Karpas-422 (cell line): Measurements from ENCODE around the gene ANKS1B. TPM values are rescaled to one million over a fixed set of nuclear protein-coding genes. Genes with fewer than 3 reads are reported as not detected.
A peak's percentile ranks its signal among the peaks of the same experiment; 100 is the strongest.
"Not testable (repeated sequence)": the region's sequence is repeated elsewhere in the genome, so short reads cannot be mapped to it uniquely, and the experiment has no call there.

Experiments used
- DNase-seq: peaks from one replicate; pipeline ENCODE4 v3.0.0-alpha.2; 2015
- H2AFZ ChIP-seq: fragments of 200-600 bp; sonication (generic); 2 replicates; pipeline ENCODE4 v1.6.1; 2014; ENCODE audit warnings: antibody characterized with exemption, low read length, mixed read lengths
- H3K27ac ChIP-seq: fragments of 200-600 bp; sonication (generic); 2 replicates; pipeline ENCODE4 v1.5.1; 2014; ENCODE audit warnings: mild to moderate bottlenecking, low read length, moderate library complexity
- H3K27me3 ChIP-seq: fragments of 200-600 bp; sonication (generic); 2 replicates; pipeline ENCODE4 v1.6.1; 2014; ENCODE audit warnings: low read length, mixed read lengths
- H3K36me3 ChIP-seq: fragments of 200-600 bp; sonication (generic); 2 replicates; pipeline ENCODE4 v1.6.1; 2014; ENCODE audit warnings: low read length, mixed read lengths; ENCODE audit not compliant: insufficient read depth
- H3K4me1 ChIP-seq: fragments of 200-600 bp; sonication (generic); 2 replicates; pipeline ENCODE4 v1.6.1; 2014; ENCODE audit warnings: mild to moderate bottlenecking, low read length, mixed read lengths
- H3K4me2 ChIP-seq: fragments of 200-600 bp; sonication (generic); 2 replicates; pipeline ENCODE4 v1.6.1; 2014; ENCODE audit warnings: low read length, low read depth, mild to moderate bottlenecking; ENCODE audit not compliant: poor library complexity, severe bottlenecking
- H3K4me3 ChIP-seq: fragments of 200-600 bp; sonication (generic); 2 replicates; pipeline ENCODE4 v1.5.1; 2014; ENCODE audit warnings: mild to moderate bottlenecking, antibody characterized with exemption, low read length, mixed read lengths
- H3K79me2 ChIP-seq: fragments of 200-600 bp; sonication (generic); 2 replicates; pipeline ENCODE4 v1.6.1; 2014; ENCODE audit warnings: mild to moderate bottlenecking, low read length, mixed read lengths
- H3K9ac ChIP-seq: fragments of 200-600 bp; sonication (generic); 2 replicates; pipeline ENCODE4 v1.6.0; 2014; ENCODE audit warnings: low read length
- H3K9me2 ChIP-seq: fragments of 200-600 bp; sonication (generic), shearing (Covaris generic); replicated peaks from 2 replicates; pipeline ENCODE4 v1.6.0; 2014; ENCODE audit warnings: mild to moderate bottlenecking, low read length, moderate library complexity; ENCODE audit not compliant: insufficient read depth
- H3K9me3 ChIP-seq: fragments of 300-700, 200-600 bp; sonication (generic); 2 replicates; pipeline ENCODE4 v1.6.1; 2014; ENCODE audit warnings: low read length, mixed read lengths
- H4K20me1 ChIP-seq: fragments of 200-600 bp; sonication (generic); 2 replicates; pipeline ENCODE4 v1.6.1; 2014; ENCODE audit warnings: mild to moderate bottlenecking, antibody characterized with exemption, low read length, low read depth; ENCODE audit not compliant: insufficient read depth
- total RNA-seq: library from RNA; depleted of rRNA; stranded (reverse); fragments of >200 nt; shearing (Covaris generic); gene quantifications from 2 replicates; pipeline ENCODE4 v1.2.3, GENCODE V29; 2014; ENCODE audit warnings: low replicate concordance

Gene ANKS1B
- total RNA-seq, 1 experiment from 2014 or later: 23.4 TPM

- no peaks in the 10 kb centered on the region for H4K20me1 ChIP-seq
- DNase-seq: no peak
- H3K27ac ChIP-seq: no peak overlapping the region
- H3K9me2 ChIP-seq: no peaks in the 10 kb centered on the region
- H2AFZ ChIP-seq: no peak overlapping the region
- H3K4me2 ChIP-seq: peak overlapping the region; percentile 6
- H3K9ac ChIP-seq: no peak overlapping the region
- no peaks in the 10 kb centered on the region for H3K9me3 ChIP-seq
- no peaks in the 10 kb centered on the region for H3K27me3 ChIP-seq
- peaks cover 46% of the 10 kb centered on the region for H3K4me1 ChIP-seq
- H3K36me3 ChIP-seq: no peaks in the 10 kb centered on the region
- H3K79me2 ChIP-seq: no peaks in the 10 kb centered on the region
- no peak overlapping the region for H3K4me3 ChIP-seq
Measured at GRCh38 chr12:99611117-99611516, 373.6 kb downstream of the ANKS1B start.

- no peaks in the 10 kb centered on the region for H3K36me3 ChIP-seq
- no peaks in the 10 kb centered on the region for H3K9me3 ChIP-seq
- H3K4me1 ChIP-seq: peaks cover 40% of the 10 kb centered on the region
- H3K4me2 ChIP-seq: no peak overlapping the region
- H3K9ac ChIP-seq: no peak overlapping the region
- H3K27ac ChIP-seq: no peak overlapping the region
- no peak overlapping the region for H3K4me3 ChIP-seq
- no peak for DNase-seq
- no peak overlapping the region for H2AFZ ChIP-seq
- no peaks in the 10 kb centered on the region for H3K79me2 ChIP-seq
- H3K27me3 ChIP-seq: no peaks in the 10 kb centered on the region
- H3K9me2 ChIP-seq: no peaks in the 10 kb centered on the region
- no peaks in the 10 kb centered on the region for H4K20me1 ChIP-seq
Measured at GRCh38 chr12:99609455-99610181, 375.1 kb downstream of the ANKS1B start.

GRCh38 chr12:99600388-99600787 is 384.3 kb downstream of the ANKS1B start:
- Histone ChIP-seq H3K27ac (peak overlapping the region; percentile 98), H3K4me2 (peak overlapping the region; percentile 71), H3K4me3 (peak overlapping the region; percentile 29), H3K9me3 (no peaks in the 10 kb centered on the region), H3K9me2 (no peaks in the 10 kb centered on the region), H3K36me3 (no peaks in the 10 kb centered on the region), H3K4me1 (peaks cover 73% of the 10 kb centered on the region), H3K27me3 (no peaks in the 10 kb centered on the region), H3K9ac (peak overlapping the region; percentile 64), H4K20me1 (no peaks in the 10 kb centered on the region), H2AFZ (0 out of 2 replicates have a peak overlapping the region, but pooled peaks have one; percentile 11), H3K79me2 (no peaks in the 10 kb centered on the region)
- DNase-seq: peak; percentile 92

- H3K9ac ChIP-seq: peak overlapping the region; percentile 64; the same call in 1 of the 2 replicates
- H3K4me3 ChIP-seq: no peak overlapping the region
- H3K27me3 ChIP-seq: no peaks in the 10 kb centered on the region
- peak overlapping the region; percentile 71 for H3K4me2 ChIP-seq
- H3K4me1 ChIP-seq: peaks cover 75% of the 10 kb centered on the region
- peak overlapping the region; percentile 98 for H3K27ac ChIP-seq
- H3K36me3 ChIP-seq: no peaks in the 10 kb centered on the region
- H3K9me2 ChIP-seq: no peaks in the 10 kb centered on the region
- DNase-seq: peak; percentile 53
- H3K79me2 ChIP-seq: no peaks in the 10 kb centered on the region
- no peaks in the 10 kb centered on the region for H3K9me3 ChIP-seq
- H4K20me1 ChIP-seq: no peaks in the 10 kb centered on the region
- H2AFZ ChIP-seq: no peak overlapping the region
Measured at GRCh38 chr12:99598785-99599184, 386.0 kb downstream of the ANKS1B start.

- no peak for DNase-seq
- no peaks in the 10 kb centered on the region for H3K79me2 ChIP-seq
- no peak overlapping the region for H3K4me3 ChIP-seq
- H3K4me2 ChIP-seq: no peak overlapping the region
- H3K27me3 ChIP-seq: no peaks in the 10 kb centered on the region
- H4K20me1 ChIP-seq: no peaks in the 10 kb centered on the region
- no peaks in the 10 kb centered on the region for H3K9me3 ChIP-seq
- H3K9me2 ChIP-seq: no peaks in the 10 kb centered on the region
- H3K9ac ChIP-seq: no peak overlapping the region
- no peak overlapping the region for H2AFZ ChIP-seq
- H3K4me1 ChIP-seq: peaks cover 82% of the 10 kb centered on the region
- peak overlapping the region; percentile 98; the same call in 1 of the 2 replicates for H3K27ac ChIP-seq
- no peaks in the 10 kb centered on the region for H3K36me3 ChIP-seq
Measured at GRCh38 chr12:99596762-99597161, 388.0 kb downstream of the ANKS1B start.

- H3K79me2 ChIP-seq, H3K36me3 ChIP-seq, H3K27me3 ChIP-seq, H3K4me2 ChIP-seq, H3K4me3 ChIP-seq, H3K9ac ChIP-seq, H3K9me2 ChIP-seq, H3K27ac ChIP-seq, DNase-seq, H3K9me3 ChIP-seq, H4K20me1 ChIP-seq, H2AFZ ChIP-seq: not testable (repeated sequence)
- peaks cover 13% of the 10 kb centered on the region for H3K4me1 ChIP-seq
Measured at GRCh38 chr12:99577125-99577524, 407.6 kb downstream of the ANKS1B start.

GRCh38 chr12:99573980-99574379 is 410.8 kb downstream of the ANKS1B start:
- Histone ChIP-seq H3K4me3 (no peak overlapping the region), H3K27ac (no peak overlapping the region), H3K9me2 (no peaks in the 10 kb centered on the region), H3K36me3 (0 out of 2 replicates have a peak, but pooled peaks cover 2% of the 10 kb centered on the region), H3K27me3 (no peaks in the 10 kb centered on the region), H3K79me2 (no peaks in the 10 kb centered on the region), H3K4me2 (no peak overlapping the region), H4K20me1 (no peaks in the 10 kb centered on the region), H3K9me3 (no peaks in the 10 kb centered on the region), H2AFZ (0 out of 2 replicates have a peak overlapping the region, but pooled peaks have one; percentile 42), H3K4me1 (peaks cover under 1% of the 10 kb centered on the region; the same call in 1 of the 2 replicates), H3K9ac (no peak overlapping the region)
- DNase-seq: no peak

GRCh38 chr12:99567072-99567471 is 417.7 kb downstream of the ANKS1B start:
- H3K9me3 ChIP-seq: peaks cover 6% of the 10 kb centered on the region
- no peaks in the 10 kb centered on the region for H4K20me1 ChIP-seq
- no peaks in the 10 kb centered on the region for H3K27me3 ChIP-seq
- H3K79me2 ChIP-seq: no peaks in the 10 kb centered on the region
- peaks cover 6% of the 10 kb centered on the region; the same call in 1 of the 2 replicates for H3K4me1 ChIP-seq
- no peaks in the 10 kb centered on the region for H3K9me2 ChIP-seq
- H3K4me3 ChIP-seq: no peak overlapping the region
- H2AFZ ChIP-seq: no peak overlapping the region
- no peak for DNase-seq
- no peak overlapping the region for H3K27ac ChIP-seq
- peaks cover 3% of the 10 kb centered on the region; the same call in 1 of the 2 replicates for H3K36me3 ChIP-seq
- no peak overlapping the region for H3K4me2 ChIP-seq
- H3K9ac ChIP-seq: no peak overlapping the region
